ENCODE measurements around the gene USP3. TPM values are rescaled to one million over a fixed set of nuclear protein-coding genes. Genes with fewer than 3 reads are reported as not detected.

Gene USP3
- total and polyA plus RNA-seq, 11 donors, result 7.1 to 30.8 (median 18.4) TPM

DNA sequence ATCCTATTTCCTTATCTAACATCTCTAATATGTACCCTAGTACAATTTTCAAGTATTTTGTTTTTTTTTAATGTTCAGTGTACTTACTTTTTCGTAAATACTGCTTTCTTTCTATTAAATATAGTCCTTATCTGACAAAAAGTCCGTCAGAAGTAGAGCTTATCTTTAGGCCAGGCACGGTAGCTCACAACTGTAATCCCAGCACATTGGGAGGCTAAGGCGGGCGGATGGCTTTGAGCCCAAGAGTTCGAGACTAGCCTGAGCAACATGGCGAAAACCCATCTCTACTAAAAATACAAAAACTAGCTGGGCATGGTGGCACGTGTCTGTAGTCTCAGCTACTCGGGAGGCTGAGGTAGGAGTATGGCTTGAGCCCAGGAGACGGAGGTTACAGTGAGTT is 41.1 kb downstream of the USP3 start:
- H3K4me3 ChIP-seq, result no peak overlapping the region
- H3K27ac ChIP-seq, result no peak overlapping the region
- no peak for TF ChIP-seq POLR2A (IDR thresholded peaks at IDR 0.05)
- TF ChIP-seq, protein P1, sequence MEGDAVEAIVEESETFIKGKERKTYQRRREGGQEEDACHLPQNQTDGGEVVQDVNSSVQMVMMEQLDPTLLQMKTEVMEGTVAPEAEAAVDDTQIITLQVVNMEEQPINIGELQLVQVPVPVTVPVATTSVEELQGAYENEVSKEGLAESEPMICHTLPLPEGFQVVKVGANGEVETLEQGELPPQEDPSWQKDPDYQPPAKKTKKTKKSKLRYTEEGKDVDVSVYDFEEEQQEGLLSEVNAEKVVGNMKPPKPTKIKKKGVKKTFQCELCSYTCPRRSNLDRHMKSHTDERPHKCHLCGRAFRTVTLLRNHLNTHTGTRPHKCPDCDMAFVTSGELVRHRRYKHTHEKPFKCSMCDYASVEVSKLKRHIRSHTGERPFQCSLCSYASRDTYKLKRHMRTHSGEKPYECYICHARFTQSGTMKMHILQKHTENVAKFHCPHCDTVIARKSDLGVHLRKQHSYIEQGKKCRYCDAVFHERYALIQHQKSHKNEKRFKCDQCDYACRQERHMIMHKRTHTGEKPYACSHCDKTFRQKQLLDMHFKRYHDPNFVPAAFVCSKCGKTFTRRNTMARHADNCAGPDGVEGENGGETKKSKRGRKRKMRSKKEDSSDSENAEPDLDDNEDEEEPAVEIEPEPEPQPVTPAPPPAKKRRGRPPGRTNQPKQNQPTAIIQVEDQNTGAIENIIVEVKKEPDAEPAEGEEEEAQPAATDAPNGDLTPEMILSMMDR (IDR thresholded peaks at IDR 0.05), result no peak
- 91 to 95% (median 95%) methylated on average over 10 of the region's 10 CpGs for WGBS, 4 donors
- ATAC-seq (no peak), DNase-seq (no peak)
- H3K27me3 ChIP-seq, result no peaks in the 10 kb centered on the region
- H3K4me1 ChIP-seq, result peaks cover 0 to 42% (median 0%) of the 10 kb centered on the region in 12 donors
- no peaks in the 10 kb centered on the region for H3K9me3 ChIP-seq
- intact Hi-C loops (cut with DNase I), result loop anchor here in 1 of 10 donors (2.0 kb wide), 1 partner anchor 39 kb away; no protein-coding TSS in a partner anchor
- H3K36me3 ChIP-seq, result peaks cover 0 to 9% (median 0%) of the 10 kb centered on the region in 9 donors

DNA sequence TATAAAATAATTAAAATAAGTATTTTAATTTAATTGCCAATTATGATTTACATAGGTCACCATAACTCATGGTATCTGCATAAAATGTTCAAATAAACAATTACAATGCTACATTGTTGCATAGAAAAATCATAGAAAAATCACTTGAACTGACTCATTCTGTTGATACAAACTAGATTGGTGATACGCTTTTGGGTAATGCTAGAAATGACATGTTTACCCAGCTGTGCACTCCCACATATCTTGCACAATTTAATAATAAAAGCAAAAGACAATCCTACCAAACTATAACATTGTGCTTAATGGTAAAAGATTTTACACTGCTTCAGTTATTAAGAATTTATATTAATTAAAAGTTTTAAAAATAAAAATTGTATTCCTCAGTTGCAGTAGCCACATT is 47.0 kb downstream of the USP3 start:
- Histone ChIP-seq H3K9me3 (no peaks in the 10 kb centered on the region), H3K36me3 (peaks cover 0 to 19% (median 6%) of the 10 kb centered on the region in 9 donors), H3K4me1 (peaks cover 0 to 39% (median 15%) of the 10 kb centered on the region in 12 donors), H3K4me3 (no peak overlapping the region), H3K27me3 (no peaks in the 10 kb centered on the region), H3K27ac (no peak overlapping the region)
- peak in 1 of 4 donors; percentile 66 for ATAC-seq
- no peak for TF ChIP-seq POLR2A (IDR thresholded peaks at IDR 0.05)
- TF ChIP-seq, protein P1 (IDR thresholded peaks at IDR 0.05), result no peak
- intact Hi-C loops (cut with DNase I), result loop anchor here in 6 of 10 donors (5.0 to 10.0 kb wide), 3 partner anchors 44 to 64 kb away; partner anchors contain the start of gene USP3 (in 2 of the 6)
- WGBS, 4 donors, result 79 to 91% (median 87%) methylated on average over 1 of the region's 1 CpG
- DNase-seq, result no peak

DNA sequence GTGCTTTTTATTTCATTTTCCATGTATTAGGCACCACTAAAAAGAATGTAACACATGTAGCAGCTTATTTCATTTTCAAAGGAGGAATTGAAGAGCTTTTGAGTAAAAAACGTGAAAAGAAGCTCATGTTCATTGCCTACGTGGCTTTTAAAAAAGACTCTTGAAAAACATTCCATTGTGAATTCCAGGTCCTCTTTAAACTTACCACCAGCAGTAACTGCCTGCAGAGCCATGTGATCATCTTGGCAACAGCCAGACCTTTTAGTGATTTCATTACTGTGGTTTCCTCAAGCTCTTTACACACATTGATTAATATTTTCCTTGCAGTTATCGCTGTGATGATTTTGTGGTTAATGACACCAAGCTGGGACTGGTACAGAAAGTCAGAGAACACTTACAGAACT is 49.0 kb downstream of the USP3 start:
- H3K27ac ChIP-seq, result peak overlapping the region in 8 of 12 donors; percentile 12 to 68 (median 42)
- peak in 3 of 5 donors; percentile 29 to 36 (median 31) for DNase-seq
- peaks cover 0 to 37% (median 21%) of the 10 kb centered on the region in 9 donors for H3K36me3 ChIP-seq
- no peak for TF ChIP-seq POLR2A (IDR thresholded peaks at IDR 0.05)
- TF ChIP-seq, protein P1 (IDR thresholded peaks at IDR 0.05), result no peak
- WGBS, 4 donors, result 6 to 11% (median 10%) methylated on average over 3 of the region's 3 CpGs
- ATAC-seq, result peak; percentile 69 to 92 (median 86)
- intact Hi-C loops (cut with DNase I), result loop anchor here in 6 of 10 donors (2.0 to 10.0 kb wide), 4 partner anchors 46 to 66 kb away; partner anchors contain the start of gene USP3 (in 2 of the 6)
- H3K9me3 ChIP-seq, result no peaks in the 10 kb centered on the region
- peaks cover 0 to 41% (median 15%) of the 10 kb centered on the region in 12 donors for H3K4me1 ChIP-seq
- H3K27me3 ChIP-seq, result no peaks in the 10 kb centered on the region
- H3K4me3 ChIP-seq, result peak overlapping the region in 5 of 12 donors; percentile 1 to 14 (median 6)

DNA sequence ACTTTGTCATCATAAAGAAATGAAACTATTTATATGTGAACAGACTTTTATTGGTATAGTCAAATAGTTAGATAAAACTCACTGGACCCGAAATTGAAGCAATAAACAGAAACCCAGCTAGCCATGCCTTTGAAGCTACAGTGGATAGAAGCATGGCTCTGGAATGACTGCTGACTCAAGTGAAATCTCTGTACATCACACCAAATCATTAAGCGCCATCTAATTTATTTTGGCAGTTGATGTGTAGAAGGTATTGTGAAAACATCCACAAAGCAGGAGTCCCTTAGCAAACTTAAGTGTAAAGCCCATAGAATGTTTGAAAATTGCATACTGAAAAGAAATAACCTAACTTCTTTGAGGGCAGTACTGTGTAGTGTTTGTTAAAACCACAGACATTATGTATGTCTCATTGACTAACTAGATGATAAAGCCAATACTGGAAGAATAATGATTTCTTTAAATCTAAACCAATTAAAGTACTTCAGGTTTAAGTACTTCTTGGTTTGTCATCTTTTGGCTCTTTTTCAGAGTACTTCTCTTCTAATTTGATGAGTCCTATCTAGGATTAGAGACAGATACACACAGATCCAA is 50.0 kb downstream of the USP3 start:
- Histone ChIP-seq H3K27me3 (no peaks in the 10 kb centered on the region), H3K9me3 (no peaks in the 10 kb centered on the region), H3K4me3 (no peak overlapping the region), H3K4me1 (peaks cover 0 to 41% (median 17%) of the 10 kb centered on the region in 12 donors), H3K36me3 (peaks cover 0 to 48% (median 26%) of the 10 kb centered on the region in 9 donors), H3K27ac (no peak overlapping the region)
- WGBS, 4 donors, result 96 to 99% (median 97%) methylated on average over 2 of the region's 2 CpGs
- ATAC-seq (no peak), DNase-seq (no peak)
- TF ChIP-seq, protein P1 (IDR thresholded peaks at IDR 0.05), result no peak
- TF ChIP-seq POLR2A (IDR thresholded peaks at IDR 0.05), result no peak
- intact Hi-C loops (cut with DNase I), result loop anchor here in 6 of 10 donors (5.0 to 10.0 kb wide), 3 partner anchors 47 to 67 kb away; partner anchors contain the start of gene USP3 (in 2 of the 6)

Measured in heart left ventricle (tissue), 16 donors.